Neural cell (in vitro differentiated cells): ENCODE data around the gene CXXC4. TPM values are rescaled to one million over a fixed set of nuclear protein-coding genes. Genes with fewer than 3 reads are reported as not detected.

Source experiments
- H2AFZ ChIP-seq: fragments of 200-600, 300-800 bp; sonication (generic), shearing (Covaris generic); 2 replicates; pipeline ENCODE4 v1.6.0; 2014; ENCODE audit warnings: low read depth, mild to moderate bottlenecking, antibody characterized with exemption, low read length, moderate library complexity
- H3F3A ChIP-seq: fragments of 200-600 bp; shearing (Covaris generic); 2 replicates; pipeline ENCODE4 v1.6.1; 2016; ENCODE audit warnings: mild to moderate bottlenecking, moderate library complexity, mixed read lengths, antibody characterized with exemption, low read length; ENCODE audit not compliant: insufficient read depth, poor library complexity, severe bottlenecking
- H3K27ac ChIP-seq: fragments of 200-600, 300-800 bp; sonication (generic), shearing (Covaris generic); 2 replicates; pipeline ENCODE4 v1.5.1; 2014; ENCODE audit warnings: mild to moderate bottlenecking, low read length, moderate library complexity
- H3K27me3 ChIP-seq: fragments of 300-800, 200-600 bp; sonication (generic), shearing (Covaris generic); 2 replicates; pipeline ENCODE4 v1.6.0; 2014; ENCODE audit warnings: mild to moderate bottlenecking, low read depth, low read length, moderate library complexity; ENCODE audit not compliant: insufficient read depth
- H3K36me3 ChIP-seq: fragments of 300-800, 200-600 bp; sonication (generic), shearing (Covaris generic); 2 replicates; pipeline ENCODE4 v1.5.1; 2014; ENCODE audit warnings: mild to moderate bottlenecking, antibody characterized with exemption, low read length, moderate library complexity; ENCODE audit not compliant: insufficient read depth
- H3K4me2 ChIP-seq: fragments of 300-800, 200-600 bp; sonication (generic), shearing (Covaris generic); 2 replicates; pipeline ENCODE4 v1.6.0; 2014; ENCODE audit warnings: mild to moderate bottlenecking, low read length
- H3K4me3 ChIP-seq: fragments of 300-800, 200-600 bp; sonication (generic), shearing (Covaris generic); 2 replicates; pipeline ENCODE4 v1.5.1; 2014; ENCODE audit warnings: mild to moderate bottlenecking, low read length, moderate library complexity
- H3K79me2 ChIP-seq: fragments of 200-600 bp; shearing (Covaris generic); replicated peaks from 2 replicates; pipeline ENCODE4 v1.6.0; 2014; ENCODE audit warnings: mild to moderate bottlenecking, low read length, moderate library complexity; ENCODE audit not compliant: insufficient read depth
- H3K9ac ChIP-seq: fragments of 300-800, 200-600 bp; sonication (generic), shearing (Covaris generic); 2 replicates; pipeline ENCODE4 v1.6.1; 2016; ENCODE audit warnings: mild to moderate bottlenecking, low read length, mixed read lengths
- H3K9me2 ChIP-seq: fragments of 200-600 bp; shearing (Covaris generic); 2 replicates; pipeline ENCODE4 v1.6.1; 2016; ENCODE audit warnings: mild to moderate bottlenecking, low read length, mixed read lengths; ENCODE audit not compliant: insufficient read depth
- H3K9me3 ChIP-seq: fragments of 200-600, 300-800 bp; sonication (generic), shearing (Covaris generic); 2 replicates; pipeline ENCODE4 v1.6.1; 2016; ENCODE audit warnings: mild to moderate bottlenecking, mixed run types, low read length, moderate library complexity, mixed read lengths
- H4K20me1 ChIP-seq: fragments of 200-600 bp; shearing (Covaris generic); 2 replicates; pipeline ENCODE4 v1.6.1; 2016; ENCODE audit warnings: mild to moderate bottlenecking, mixed run types; ENCODE audit not compliant: insufficient read depth
- CTCF ChIP-seq: fragments of 450-650 bp; IDR thresholded peaks from 2 replicates; pipeline ENCODE4 v1.5.1; 2014; ENCODE audit warnings: antibody characterized with exemption, mild to moderate bottlenecking, moderate library complexity; ENCODE audit not compliant: poor library complexity, severe bottlenecking
- EP300 ChIP-seq: fragments of 450-650 bp; conservative IDR thresholded peaks from 2 replicates; pipeline ENCODE4 v1.6.1; 2014; ENCODE audit warnings: antibody characterized with exemption, mild to moderate bottlenecking, moderate library complexity; ENCODE audit not compliant: poor library complexity, severe bottlenecking
- EZH2 ChIP-seq: fragments of 200-600, 300-800 bp; shearing (Covaris generic), sonication (generic); IDR thresholded peaks from 2 replicates; pipeline ENCODE4 v1.6.1; 2014; ENCODE audit warnings: antibody characterized with exemption, low read length, borderline replicate concordance, mild to moderate bottlenecking; ENCODE audit not compliant: insufficient read depth, poor library complexity, severe bottlenecking
- MXI1 ChIP-seq: fragments of 450-650 bp; conservative IDR thresholded peaks from 2 replicates; pipeline ENCODE4 v1.6.1; 2014; ENCODE audit warnings: antibody characterized with exemption, mild to moderate bottlenecking; ENCODE audit not compliant: poor library complexity, severe bottlenecking
- POLR2AphosphoS5 ChIP-seq: IDR thresholded peaks from 2 replicates; pipeline ENCODE4 v1.6.1; 2012
- RAD21 ChIP-seq: fragments of 450-650 bp; conservative IDR thresholded peaks from 2 replicates; pipeline ENCODE4 v1.6.1; 2014; ENCODE audit warnings: antibody characterized with exemption, mild to moderate bottlenecking, moderate library complexity
- REST ChIP-seq: IDR thresholded peaks from 2 replicates; pipeline ENCODE4 v1.6.1; 2012; ENCODE audit warnings: borderline replicate concordance
- SMC3 ChIP-seq: fragments of 450-650 bp; conservative IDR thresholded peaks from 2 replicates; pipeline ENCODE4 v1.6.1; 2014; ENCODE audit warnings: antibody characterized with exemption, mild to moderate bottlenecking, moderate library complexity; ENCODE audit not compliant: poor library complexity
- TAF1 ChIP-seq: IDR thresholded peaks from 2 replicates; pipeline ENCODE4 v1.6.1; 2012; ENCODE audit warnings: low read depth
- polyA plus RNA-seq: library from polyadenylated mRNA; depleted of rRNA; stranded (reverse); fragments of >200 nt; gene quantifications from 2 replicates; pipeline ENCODE4 v1.2.3, GENCODE V29; 2014

CXXC4 gene
- polyA plus RNA-seq, 1 donor from 2014 or later, result 127 TPM

- H3K9me3 ChIP-seq, result no peaks in the 10 kb centered on the region
- H4K20me1 ChIP-seq, result no peaks in the 10 kb centered on the region
- H3K27me3 ChIP-seq, result no peaks in the 10 kb centered on the region
- H3K79me2 ChIP-seq, result no peaks in the 10 kb centered on the region
- H3K4me3 ChIP-seq, result no peak overlapping the region
- no peak overlapping the region for H3K9ac ChIP-seq
- H2AFZ ChIP-seq, result no peak overlapping the region
- H3F3A ChIP-seq, result no peaks in the 10 kb centered on the region
- H3K27ac ChIP-seq, result no peak overlapping the region
- TF ChIP-seq EP300, result no peak
- no peak for TF ChIP-seq EZH2
- no peak for TF ChIP-seq MXI1
- no peak for TF ChIP-seq RAD21
- no peak for TF ChIP-seq REST
- no peak for TF ChIP-seq CTCF
- TF ChIP-seq TAF1, result no peak
- no peak for TF ChIP-seq SMC3
- TF ChIP-seq POLR2AphosphoS5, result no peak
- no peak overlapping the region for H3K4me2 ChIP-seq
- no peaks in the 10 kb centered on the region for H3K36me3 ChIP-seq
- H3K9me2 ChIP-seq, result no peaks in the 10 kb centered on the region
These were observed 12.4 kb upstream of the CXXC4 start for GRCh38 chr4:104507112-104507511.

- Histone ChIP-seq H3K9me3 (no peaks in the 10 kb centered on the region), H3K4me3 (no peak overlapping the region), H3K27me3 (no peaks in the 10 kb centered on the region), H3K9ac (no peak overlapping the region), H3K36me3 (no peaks in the 10 kb centered on the region), H3F3A (no peaks in the 10 kb centered on the region), H2AFZ (no peak overlapping the region), H4K20me1 (no peaks in the 10 kb centered on the region), H3K9me2 (no peaks in the 10 kb centered on the region), H3K79me2 (no peaks in the 10 kb centered on the region), H3K27ac (no peak overlapping the region), H3K4me2 (no peak overlapping the region)
- no peak for TF ChIP-seq EP300
- TF ChIP-seq CTCF, result no peak
These were observed 9.8 kb upstream of the CXXC4 start for GRCh38 chr4:104504536-104504935.
